NCI-H446 treated with DMSO at 0.1 percent for 48 hours (cell line): Measurements from ENCODE around the gene ZFP92.

Source experiments
- DNase-seq: peaks from one replicate; lab custom pipeline; 2025; lab: John Stamatoyannopoulos, UW

The ZFP92 gene

GRCh38 chrX:153408871-153409351, 2.4 kb upstream of the ZFP92 start:
- DNase-seq, result no peak

- DNase-seq, result no peak
Measured at GRCh38 chrX:153409414-153410101, 1.7 kb upstream of the ZFP92 start.

- no peak for DNase-seq
Measured at GRCh38 chrX:153410373-153410772, 899 bp upstream of the ZFP92 start.

- DNase-seq, result no peak
Measured at GRCh38 chrX:153410888-153411254, 401 bp upstream of the ZFP92 start.

- no peak for DNase-seq
Measured at GRCh38 chrX:153411988-153412574, 809 bp downstream of the ZFP92 start.

- DNase-seq, result no peak
Measured at GRCh38 chrX:153412746-153413720, 1.8 kb downstream of the ZFP92 start.

- no peak for DNase-seq
Measured at GRCh38 chrX:153413731-153414130, 2.5 kb downstream of the ZFP92 start.

- DNase-seq, result no peak
Measured at GRCh38 chrX:153414856-153415510, 3.7 kb downstream of the ZFP92 start.

- DNase-seq, result no peak
Measured at GRCh38 chrX:153416781-153417450, 5.6 kb downstream of the ZFP92 start.

GRCh38 chrX:153417637-153418036, 6.4 kb downstream of the ZFP92 start:
- DNase-seq, result no peak

GRCh38 chrX:153420851-153421599, 9.8 kb downstream of the ZFP92 start:
- no peak for DNase-seq

- no peak for DNase-seq
Measured at GRCh38 chrX:153421856-153422255, 10.6 kb downstream of the ZFP92 start.

GRCh38 chrX:153423652-153424051, 12.4 kb downstream of the ZFP92 start:
- no peak for DNase-seq

GRCh38 chrX:153426204-153426603, 14.9 kb downstream of the ZFP92 start:
- DNase-seq, result no peak

GRCh38 chrX:153430796-153431195, 19.5 kb downstream of the ZFP92 start:
- no peak for DNase-seq

- no peak for DNase-seq
Measured at GRCh38 chrX:153433161-153433680, 21.9 kb downstream of the ZFP92 start.

- no peak for DNase-seq
Measured at GRCh38 chrX:153433781-153434285, 22.6 kb downstream of the ZFP92 start.

GRCh38 chrX:153434801-153435200, 23.5 kb downstream of the ZFP92 start:
- DNase-seq, result no peak

GRCh38 chrX:153435845-153436244, 24.6 kb downstream of the ZFP92 start:
- DNase-seq, result no peak

- no peak for DNase-seq
Measured at GRCh38 chrX:153438532-153438931, 27.3 kb downstream of the ZFP92 start.
